ENCODE data around the gene FTH1. TPM values are rescaled to one million over a fixed set of nuclear protein-coding genes. Genes with fewer than 3 reads are reported as not detected.

FTH1 gene
- total RNA-seq, 2 experiments from 2014 or later = 1,164 to 1,189 TPM

Other genes with a start within 250 kb of the FTH1 start
- 1 to 10 TPM; 4.6 to 4.9 TPM for gene MYRF, start 215.0 kb downstream of the FTH1 start, total RNA-seq
- 100 to 1,000 TPM; 192 to 196 TPM for gene TMEM258, start 175.0 kb downstream of the FTH1 start, total RNA-seq
- gene FEN1, start 174.7 kb downstream of the FTH1 start, total RNA-seq = 100 to 1,000 TPM; 104 to 105 TPM
- 10 to 100 TPM; 63.6 to 68.2 TPM for gene FADS1, start 150.6 kb downstream of the FTH1 start, total RNA-seq
- 100 to 1,000 TPM; 251 to 253 TPM for gene FADS2, start 139.3 kb downstream of the FTH1 start, total RNA-seq
- 1 to 10 TPM; 5.2 to 5.4 TPM for gene FADS3, start 76.1 kb downstream of the FTH1 start, total RNA-seq
- not detected for gene RAB3IL1, start 50.1 kb downstream of the FTH1 start, total RNA-seq
- under 1 TPM; 0.25 to 0.30 TPM for gene BEST1, start 17.3 kb downstream of the FTH1 start, total RNA-seq
- 100 to 1,000 TPM; 156 to 169 TPM for gene INCENP, start 156.4 kb upstream of the FTH1 start, total RNA-seq
- gene SCGB1D1, start 222.6 kb upstream of the FTH1 start, total RNA-seq = not detected
- gene SCGB2A1, start 241.0 kb upstream of the FTH1 start, total RNA-seq = not detected